IMR-90 (cell line): ENCODE results near the gene AGAP1. TPM values are rescaled to one million over a fixed set of nuclear protein-coding genes. Genes with fewer than 3 reads are reported as not detected.

ENCODE experiments used
- ATAC-seq: fragments of 200-7000 bp; cut with Tn5 transposase; 2 replicates; pipeline ENCODE4 v1.9.1; 2020; ENCODE audit warnings: low read depth, mild to moderate bottlenecking, moderate library complexity
- BruUV-seq: library from RNA; stranded (reverse); fragments of 400-500 nt; replicated peaks from 2 replicates; lab custom pipeline; 2021; lab: Mats Ljungman, UMichigan
- CTCF ChIA-PET: fragments of 300-600 bp; formaldehyde crosslinking; extraction: SDS; loops from one replicate; lab custom pipeline; 2021; ENCODE audit warnings: antibody characterized with exemption; lab: Yijun Ruan, JAX
- POLR2A ChIA-PET: fragments of 300-600 bp; sonication (Branson Sonifier 250); formaldehyde crosslinking; loops from one replicate; lab custom pipeline; 2022; ENCODE audit warnings: antibody characterized with exemption; ENCODE audit not compliant: unreplicated experiment; lab: Charles Lee
- DNase-seq: peaks from one replicate; pipeline ENCODE4 v3.0.0; 2013
- H2AFZ ChIP-seq: replicated peaks from 2 replicates; pipeline ENCODE3; 2013; ENCODE audit warnings: low read length, mild to moderate bottlenecking; ENCODE audit not compliant: poor library complexity
- H2AK5ac ChIP-seq: 2 replicates; pipeline ENCODE4 v1.6.1; 2013; ENCODE audit warnings: low read depth, low read length, inconsistent platforms
- H2AK9ac ChIP-seq: replicated peaks from 2 replicates; pipeline ENCODE3; 2013; ENCODE audit warnings: mild to moderate bottlenecking, low read depth, low read length, moderate library complexity; ENCODE audit not compliant: poor library complexity
- H2BK120ac ChIP-seq: 2 replicates; pipeline ENCODE4 v1.6.1; 2013; ENCODE audit warnings: low read depth, low read length, inconsistent platforms
- H2BK15ac ChIP-seq: 3 replicates; pipeline ENCODE4 v1.6.1; 2013; ENCODE audit warnings: low read depth, low read length, inconsistent platforms
- H2BK20ac ChIP-seq: 2 replicates; pipeline ENCODE4 v1.6.1; 2013; ENCODE audit warnings: low read depth, mild to moderate bottlenecking, inconsistent platforms, low read length, moderate library complexity
- H2BK5ac ChIP-seq: 2 replicates; pipeline ENCODE4 v1.6.1; 2013; ENCODE audit warnings: mild to moderate bottlenecking, low read depth, low read length, inconsistent platforms; ENCODE audit not compliant: poor library complexity, severe bottlenecking
- H3K14ac ChIP-seq: replicated peaks from 2 replicates; pipeline ENCODE4 v1.6.1; 2013; ENCODE audit warnings: low read depth, low read length, inconsistent platforms
- H3K18ac ChIP-seq: 2 replicates; pipeline ENCODE4 v1.6.1; 2013; ENCODE audit warnings: low read depth, low read length, control low read depth
- H3K23ac ChIP-seq: 2 replicates; pipeline ENCODE4 v1.6.1; 2013; ENCODE audit warnings: low read depth, low read length, inconsistent platforms
- H3K27ac ChIP-seq: 2 replicates; pipeline ENCODE4 v1.5.1; 2013; ENCODE audit warnings: mild to moderate bottlenecking, control low read depth, low read length; ENCODE audit not compliant: insufficient read depth
- H3K27me3 ChIP-seq: 2 replicates; pipeline ENCODE4 v1.6.1; 2013; ENCODE audit warnings: low read length; ENCODE audit not compliant: control insufficient read depth, insufficient read depth
- H3K36me3 ChIP-seq: 2 replicates; pipeline ENCODE4 v1.6.1; 2013; ENCODE audit warnings: low read length, mixed read lengths; ENCODE audit not compliant: control insufficient read depth, insufficient read depth
- H3K4ac ChIP-seq: 2 replicates; pipeline ENCODE4 v1.6.1; 2013; ENCODE audit warnings: low read depth, low read length, inconsistent platforms
- H3K4me1 ChIP-seq: 2 replicates; pipeline ENCODE4 v1.6.1; 2013; ENCODE audit warnings: low read length, mixed read lengths; ENCODE audit not compliant: control insufficient read depth, insufficient read depth
- H3K4me2 ChIP-seq: 2 replicates; pipeline ENCODE4 v1.6.1; 2013; ENCODE audit warnings: low read depth, mild to moderate bottlenecking, control low read depth, low read length, moderate library complexity
- H3K4me3 ChIP-seq: 2 replicates; pipeline ENCODE4 v1.5.1; 2013; ENCODE audit warnings: low read depth, mild to moderate bottlenecking, control low read depth, low read length, moderate library complexity; ENCODE audit not compliant: insufficient read depth
- H3K56ac ChIP-seq: 2 replicates; pipeline ENCODE4 v1.6.1; 2013; ENCODE audit warnings: low read length, inconsistent platforms; ENCODE audit not compliant: insufficient read depth; ENCODE audit errors: extremely low read depth
- H3K79me1 ChIP-seq, 2 experiments: 2 replicates each; pipeline ENCODE4 v1.6.1; 2013; ENCODE audit warnings: low read length in 2 of 2, inconsistent platforms in 1 of 2, low read depth in 1 of 2
- H3K9ac ChIP-seq: 2 replicates; pipeline ENCODE4 v1.6.1; 2013; ENCODE audit warnings: low read depth, low read length, control low read depth
- H3K9me1 ChIP-seq: 2 replicates; pipeline ENCODE4 v1.6.1; 2013; ENCODE audit warnings: low read length, inconsistent platforms; ENCODE audit not compliant: insufficient read depth
- H3K9me3 ChIP-seq: 2 replicates; pipeline ENCODE4 v1.6.1; 2013; ENCODE audit warnings: low read length; ENCODE audit not compliant: control insufficient read depth, insufficient read depth
- H4K20me1 ChIP-seq: 2 replicates; pipeline ENCODE4 v1.6.1; 2013; ENCODE audit warnings: low read length, inconsistent platforms; ENCODE audit not compliant: insufficient read depth
- H4K5ac ChIP-seq: 2 replicates; pipeline ENCODE4 v1.6.1; 2013; ENCODE audit warnings: mild to moderate bottlenecking, low read depth, low read length, control low read depth
- H4K8ac ChIP-seq, 2 experiments: 2 replicates each; pipeline ENCODE4 v1.6.1; 2013; ENCODE audit warnings: low read depth in 2 of 2, low read length in 2 of 2, control low read depth in 1 of 2, inconsistent platforms in 1 of 2
- H4K91ac ChIP-seq: 2 replicates; pipeline ENCODE4 v1.6.1; 2013; ENCODE audit warnings: low read depth, low read length, inconsistent platforms; ENCODE audit not compliant: insufficient read depth
- BHLHE40 ChIP-seq: fragments of 150-350 bp; IDR thresholded peaks from 2 replicates; pipeline ENCODE4 v1.6.1; 2016; ENCODE audit warnings: mild to moderate bottlenecking, low read depth, low read length
- CEBPB ChIP-seq: IDR thresholded peaks from 2 replicates; pipeline ENCODE4 v1.6.1; 2012; ENCODE audit warnings: low read depth, low read length, improper control_type of control experiment
- ELK1 ChIP-seq: fragments of 150-350 bp; IDR thresholded peaks from 2 replicates; pipeline ENCODE4 v1.6.1; 2016; ENCODE audit warnings: low read depth, mild to moderate bottlenecking, low read length, moderate library complexity, borderline replicate concordance
- FOS ChIP-seq: fragments of 150-350 bp; IDR thresholded peaks from 2 replicates; pipeline ENCODE4 v1.6.1; 2016; ENCODE audit warnings: low read depth, low read length
- MAFK ChIP-seq: IDR thresholded peaks from 2 replicates; pipeline ENCODE4 v1.6.1; 2012; ENCODE audit warnings: low read depth, low read length, improper control_type of control experiment
- MAZ ChIP-seq: IDR thresholded peaks from 2 replicates; pipeline ENCODE4 v1.6.1; 2012; ENCODE audit warnings: low read depth, mild to moderate bottlenecking, low read length, improper control_type of control experiment, moderate library complexity, borderline replicate concordance
- MXI1 ChIP-seq: IDR thresholded peaks from 2 replicates; pipeline ENCODE4 v1.6.1; 2012; ENCODE audit warnings: low read depth, mild to moderate bottlenecking, low read length, moderate library complexity, borderline replicate concordance
- NFE2L2 ChIP-seq: fragments of 150-350 bp; IDR thresholded peaks from 2 replicates; pipeline ENCODE4 v1.6.1; 2016; ENCODE audit warnings: low read depth, mild to moderate bottlenecking, low read length
- POLR2A ChIP-seq: IDR thresholded peaks from 2 replicates; pipeline ENCODE4 v1.6.1; 2012; ENCODE audit warnings: mild to moderate bottlenecking, low read depth, low read length
- RAD21 ChIP-seq: IDR thresholded peaks from 2 replicates; pipeline ENCODE4 v1.6.1; 2012; ENCODE audit warnings: low read length, improper control_type of control experiment
- RCOR1 ChIP-seq: IDR thresholded peaks from 2 replicates; pipeline ENCODE4 v1.6.1; 2012; ENCODE audit warnings: mild to moderate bottlenecking, low read length, improper control_type of control experiment; ENCODE audit not compliant: insufficient replicate concordance
- RFX5 ChIP-seq: IDR thresholded peaks from 2 replicates; pipeline ENCODE4 v1.8.0; 2012; ENCODE audit warnings: low read depth, mild to moderate bottlenecking, low read length, moderate library complexity
- USF2 ChIP-seq: fragments of 150-350 bp; IDR thresholded peaks from 2 replicates; pipeline ENCODE4 v1.6.1; 2017; ENCODE audit warnings: mild to moderate bottlenecking, antibody characterized with exemption, low read length, low read depth
- WGBS, 2 experiments: methylation state at CpG; one replicate each; pipeline versions ENCODE4 v1.1.5 to v1.1.7; 2013; ENCODE audit warnings: missing lambda C conversion rate in 2 of 2; ENCODE audit not compliant: insufficient read length in 1 of 2; ENCODE audit errors: extremely low coverage in 2 of 2; 5-methylcytosine and 5-hydroxymethylcytosine counted together
- dilution Hi-C: fragments of 300-500 bp; cut with HindIII; formaldehyde crosslinking; loops from one replicate; pipeline ENCODE4 v1.14.3; 2018; ENCODE audit warnings: low sequenced_read_pairs; ENCODE audit not compliant: unreplicated experiment
- in situ Hi-C: fragments of 300-500 bp; cut with MboI; formaldehyde crosslinking; loops from 3 replicates; pipeline ENCODE4 v1.14.3; 2019; ENCODE audit warnings: low sequenced_read_pairs, inconsistent platforms, mixed read lengths
- intact Hi-C: fragments of 100-400 bp; cut with micrococcal nuclease; formaldehyde crosslinking; loops from 2 replicates; pipeline ENCODE4 v1.10.0; 2022
- polyA plus RNA-seq, 3 experiments: library from polyadenylated mRNA; depleted of rRNA; stranded (reverse); fragments of >200 nt; gene quantifications; 2 replicates each; pipeline ENCODE4 v1.2.3, GENCODE V29; 2012; ENCODE audit warnings: low replicate concordance in 1 of 3
- total RNA-seq: library from RNA; depleted of rRNA; stranded (reverse); fragments of >200 nt; gene quantifications from 2 replicates; pipeline ENCODE4 v1.2.3, GENCODE V29; 2012
- TF ChIP-seq, protein P1 (sequence below): conservative IDR thresholded peaks from 2 replicates; pipeline ENCODE4 v1.5.1; 2012; ENCODE audit warnings: mild to moderate bottlenecking, low read depth, low read length, improper control_type of control experiment

The AGAP1 gene
- total and polyA plus RNA-seq, 2 of the 4 experiments (the other 2 are of a cell fraction): 15.1 to 16.4 TPM

- Histone ChIP-seq H2AK5ac (no peak overlapping the region), H3K79me1 (peaks cover 30 to 65% of the 10 kb centered on the region in 2 experiments), H2BK5ac (no peak overlapping the region), H3K27ac (no peak overlapping the region), H3K27me3 (no peaks in the 10 kb centered on the region), H4K91ac (no peak overlapping the region), H3K4ac (no peak overlapping the region), H3K9me1 (no peaks in the 10 kb centered on the region; the same call in 1 of the 2 replicates), H3K4me1 (peaks cover 6% of the 10 kb centered on the region; the same call in 1 of the 2 replicates), H3K36me3 (no peaks in the 10 kb centered on the region; the same call in 1 of the 2 replicates), H3K9me3 (no peaks in the 10 kb centered on the region), H2BK15ac (no peak overlapping the region), H4K5ac (no peak overlapping the region), H3K4me2 (no peak overlapping the region), H4K20me1 (peaks cover 75% of the 10 kb centered on the region), H3K18ac (no peak overlapping the region), H3K4me3 (no peak overlapping the region), H2AFZ (no peak overlapping the region), H2BK20ac (no peak overlapping the region), H3K9ac (no peak overlapping the region), H2BK120ac (no peak overlapping the region), H3K56ac (no peak overlapping the region), H3K23ac (no peak overlapping the region), H3K14ac (no peak overlapping the region), H4K8ac (no peak overlapping the region), H2AK9ac (no peak overlapping the region)
- intact Hi-C loops: no loop called here
- no TSS peak for BruUV-seq
- DNase-seq (no peak), ATAC-seq (no peak)
- ChIA-PET POLR2A (interaction anchor here (0.5 kb wide), 1 partner anchor 170 kb away, joined by 4 read pairs; no protein-coding TSS in a partner anchor), CTCF (no interaction called here)
- WGBS, 2 experiments: 100% methylated on average over 3 of the region's 10 CpGs; no CpG with 5 or more reads in 1 of the 2 experiments
- TF ChIP-seq RFX5: no peak
- no peak for TF ChIP-seq POLR2A
- no peak for TF ChIP-seq BHLHE40
- no peak for TF ChIP-seq MAFK
- TF ChIP-seq, protein P1, sequence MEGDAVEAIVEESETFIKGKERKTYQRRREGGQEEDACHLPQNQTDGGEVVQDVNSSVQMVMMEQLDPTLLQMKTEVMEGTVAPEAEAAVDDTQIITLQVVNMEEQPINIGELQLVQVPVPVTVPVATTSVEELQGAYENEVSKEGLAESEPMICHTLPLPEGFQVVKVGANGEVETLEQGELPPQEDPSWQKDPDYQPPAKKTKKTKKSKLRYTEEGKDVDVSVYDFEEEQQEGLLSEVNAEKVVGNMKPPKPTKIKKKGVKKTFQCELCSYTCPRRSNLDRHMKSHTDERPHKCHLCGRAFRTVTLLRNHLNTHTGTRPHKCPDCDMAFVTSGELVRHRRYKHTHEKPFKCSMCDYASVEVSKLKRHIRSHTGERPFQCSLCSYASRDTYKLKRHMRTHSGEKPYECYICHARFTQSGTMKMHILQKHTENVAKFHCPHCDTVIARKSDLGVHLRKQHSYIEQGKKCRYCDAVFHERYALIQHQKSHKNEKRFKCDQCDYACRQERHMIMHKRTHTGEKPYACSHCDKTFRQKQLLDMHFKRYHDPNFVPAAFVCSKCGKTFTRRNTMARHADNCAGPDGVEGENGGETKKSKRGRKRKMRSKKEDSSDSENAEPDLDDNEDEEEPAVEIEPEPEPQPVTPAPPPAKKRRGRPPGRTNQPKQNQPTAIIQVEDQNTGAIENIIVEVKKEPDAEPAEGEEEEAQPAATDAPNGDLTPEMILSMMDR: no peak
- TF ChIP-seq ELK1: no peak
- no peak for TF ChIP-seq NFE2L2
- no peak for TF ChIP-seq MXI1
- no peak for TF ChIP-seq FOS
- TF ChIP-seq MAZ: no peak
- TF ChIP-seq RCOR1: no peak
- TF ChIP-seq RAD21: no peak
- TF ChIP-seq CEBPB: no peak
- no peak for TF ChIP-seq USF2
- in situ Hi-C loops: no loop called here
- dilution Hi-C loops: no loop called here
Measured at GRCh38 chr2:235693279-235693678, 199.4 kb downstream of the AGAP1 start.
